Measurements from ENCODE around the gene CHRNG.

Gene CHRNG

GRCh38 chr2:232539298-232540231 lies at the start of gene CHRNG:
CHRNG (plus strand) TSS chr2:232539692; CDS start chr2:232539748, 56 bp downstream.
- no peak for DNase-seq (ENCODE audit: low read depth in 2 of 2, low spot score in 1 of 2)

- DNase-seq (ENCODE audit: low read depth in 2 of 2, low spot score in 1 of 2): no peak
Observed at GRCh38 chr2:232490221-232491138, 49.0 kb upstream of the CHRNG start.

- no peak for DNase-seq (ENCODE audit: low read depth in 2 of 2, low spot score in 1 of 2)
Observed at GRCh38 chr2:232491139-232491780, 48.2 kb upstream of the CHRNG start.

- DNase-seq (ENCODE audit: low read depth in 2 of 2, low spot score in 1 of 2): no peak
Observed at GRCh38 chr2:232492236-232492848, 47.1 kb upstream of the CHRNG start.

- no peak for DNase-seq (ENCODE audit: low read depth in 2 of 2, low spot score in 1 of 2)
Observed at GRCh38 chr2:232492963-232493700, 46.4 kb upstream of the CHRNG start.

- no peak for DNase-seq (ENCODE audit: low read depth in 2 of 2, low spot score in 1 of 2)
Observed at GRCh38 chr2:232493701-232494474, 45.6 kb upstream of the CHRNG start.

GRCh38 chr2:232494542-232494941 lies 45.0 kb upstream of the CHRNG start:
- no peak for DNase-seq (ENCODE audit: low read depth in 2 of 2, low spot score in 1 of 2)

GRCh38 chr2:232495292-232495691 lies 44.2 kb upstream of the CHRNG start:
- DNase-seq (ENCODE audit: low read depth in 2 of 2, low spot score in 1 of 2): no peak

- no peak for DNase-seq (ENCODE audit: low read depth in 2 of 2, low spot score in 1 of 2)
Observed at GRCh38 chr2:232496501-232497270, 42.8 kb upstream of the CHRNG start.

GRCh38 chr2:232497348-232497747 lies 42.1 kb upstream of the CHRNG start:
- DNase-seq (ENCODE audit: low read depth in 2 of 2, low spot score in 1 of 2): no peak

- DNase-seq (ENCODE audit: low read depth in 2 of 2, low spot score in 1 of 2): no peak
Observed at GRCh38 chr2:232498452-232498851, 41.0 kb upstream of the CHRNG start.

GRCh38 chr2:232501331-232501771 lies 38.1 kb upstream of the CHRNG start:
- DNase-seq (ENCODE audit: low read depth in 2 of 2, low spot score in 1 of 2): no peak

GRCh38 chr2:232501794-232502390 lies 37.6 kb upstream of the CHRNG start:
- no peak for DNase-seq (ENCODE audit: low read depth in 2 of 2, low spot score in 1 of 2)

GRCh38 chr2:232502511-232502910 lies 37.0 kb upstream of the CHRNG start:
- DNase-seq (ENCODE audit: low read depth in 2 of 2, low spot score in 1 of 2): no peak

GRCh38 chr2:232502911-232503808 lies 36.3 kb upstream of the CHRNG start:
- DNase-seq (ENCODE audit: low read depth in 2 of 2, low spot score in 1 of 2): no peak

GRCh38 chr2:232503809-232504323 lies 35.6 kb upstream of the CHRNG start:
- DNase-seq (ENCODE audit: low read depth in 2 of 2, low spot score in 1 of 2): no peak

- DNase-seq (ENCODE audit: low read depth in 2 of 2, low spot score in 1 of 2): no peak
Observed at GRCh38 chr2:232504438-232504837, 35.1 kb upstream of the CHRNG start.
